Motor neuron (in vitro differentiated cells): ENCODE results near the gene SHROOM3. TPM values are rescaled to one million over a fixed set of nuclear protein-coding genes. Genes with fewer than 3 reads are reported as not detected.
A peak's percentile ranks its signal among the peaks of the same experiment; 100 is the strongest.

Source experiments
- ATAC-seq, 8 experiments: fragments of 200-7000 bp; cut with Tn5 transposase; replicated peaks in 6 of 8; 2 replicates each; pipeline ENCODE4 v1.8.0; 2021; ENCODE audit warnings: mild to moderate bottlenecking in 8 of 8, moderate library complexity in 8 of 8
- H3K27ac ChIP-seq, 2 donors: fragments of 250-450 bp; sonication (Bioruptor Pico); 2 replicates each; pipeline ENCODE4 v1.9.0; 2021; ENCODE audit warnings: antibody characterized with exemption in 2 of 2, mild to moderate bottlenecking in 2 of 2, moderate library complexity in 1 of 2
- H3K4me1 ChIP-seq, 2 donors: fragments of 250-450 bp; sonication (Bioruptor Pico); replicated peaks in 1 of 2; 2 replicates each; pipeline ENCODE4 v1.6.1; 2021; ENCODE audit warnings: antibody characterized with exemption in 2 of 2, mild to moderate bottlenecking in 2 of 2, moderate library complexity in 1 of 2
- H3K4me3 ChIP-seq, 5 donors: fragments of 250-450 bp; sonication (Bioruptor Pico); 2 replicates each; pipeline ENCODE4 v1.9.0; 2021; ENCODE audit warnings: antibody characterized with exemption in 5 of 5, mild to moderate bottlenecking in 5 of 5, moderate library complexity in 4 of 5
- WGBS, 10 experiments: fragments of 450-650 bp; shearing (Covaris generic); methylation state at CpG; one replicate each; pipeline ENCODE4 v1.0.0; 2022; 5-methylcytosine and 5-hydroxymethylcytosine counted together
- in situ Hi-C, 9 experiments: fragments of 400-800 bp; cut with MboI; loops; one replicate each; pipeline ENCODE4 v1.15.0; 2021; ENCODE audit warnings: low sequenced_read_pairs in 9 of 9, low pct_unique_long_range_greater_than_20kb in 2 of 9; ENCODE audit not compliant: unreplicated experiment in 9 of 9
- total RNA-seq, 8 experiments: library from RNA; unstranded; fragments of 300-600 nt; gene quantifications; 2 replicates each; pipeline versions ENCODE4 v1.2.3 to v1.2.4, GENCODE V29; 2022

Gene SHROOM3
- total RNA-seq, 8 experiments from 2014 or later, result 0.49 to 51.0 (median 7.9) TPM

GRCh38 chr4:76747563-76747962, 312.5 kb downstream of the SHROOM3 start:
- ATAC-seq, result no peak
- in situ Hi-C loops, result loop anchor here in 2 of 9 experiments (5.0 to 25.0 kb wide), 2 partner anchors 235 to 240 kb away; no protein-coding TSS in a partner anchor
- Histone ChIP-seq H3K27ac (no peak overlapping the region), H3K4me3 (no peak overlapping the region), H3K4me1 (peaks cover 5 to 7% of the 10 kb centered on the region in 2 donors)
- WGBS, 10 experiments, result 40 to 100% (median 91%) methylated on average over 1 to 2 of the region's 2 CpGs; no CpG with 5 or more reads in 2 of the 10 experiments

- ATAC-seq, result peak in 5 of 8 experiments; percentile 20 to 52 (median 40)
- WGBS, 10 experiments, result 39 to 80% (median 50%) methylated on average over 2 to 6 of the region's 6 CpGs
- Histone ChIP-seq H3K4me3 (no peak overlapping the region), H3K4me1 (peaks cover 0 to under 1% of the 10 kb centered on the region in 2 donors), H3K27ac (no peak overlapping the region)
- in situ Hi-C loops, result loop anchor here in 2 of 9 experiments (5.0 to 25.0 kb wide), 2 partner anchors 236 to 241 kb away; no protein-coding TSS in a partner anchor
These were observed 313.6 kb downstream of the SHROOM3 start for GRCh38 chr4:76748649-76749048.

DNA sequence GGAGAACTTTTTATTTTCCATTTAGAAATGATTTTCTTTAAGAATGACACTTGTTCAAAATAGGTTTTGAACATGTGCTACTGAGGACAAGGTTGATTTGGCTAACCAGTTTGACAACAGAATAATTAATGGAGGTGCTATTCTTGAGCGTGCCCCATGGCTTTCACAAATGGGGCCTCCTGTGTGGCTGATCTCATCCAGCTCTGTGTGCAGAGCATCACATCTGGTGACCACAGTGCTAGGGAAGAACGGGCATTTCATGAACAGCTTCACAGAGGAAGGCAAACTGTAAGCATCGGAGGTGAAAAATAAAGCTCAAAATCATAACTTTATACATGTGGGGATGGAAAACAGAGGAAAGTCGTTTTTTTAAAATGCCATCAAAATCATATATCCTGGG, 314.3 kb downstream of the SHROOM3 start:
- no peaks in the 10 kb centered on the region for H3K4me1 ChIP-seq
- in situ Hi-C loops, result loop anchor here in 2 of 9 experiments (5.0 to 25.0 kb wide), 2 partner anchors 237 to 242 kb away; no protein-coding TSS in a partner anchor
- no peak overlapping the region for H3K4me3 ChIP-seq
- WGBS, 10 experiments, result 0 to 100% (median 79%) methylated on average over 1 to 4 of the region's 4 CpGs
- ATAC-seq, result peak in 5 of 8 experiments; percentile 35 to 73 (median 42)
- H3K27ac ChIP-seq, result no peak overlapping the region

- H3K27ac ChIP-seq, result no peak overlapping the region
- in situ Hi-C loops, result loop anchor here in 3 of 9 experiments (10.0 to 25.0 kb wide), 2 partner anchors 238 to 316 kb away; partner anchors contain the start of gene SHROOM3 (in 1 of the 3)
- WGBS, 10 experiments, result 0 to 100% (median 84%) methylated on average over 1 to 3 of the region's 3 CpGs
- ATAC-seq, result peak in 3 of 8 experiments; percentile 23 to 43 (median 41)
- no peaks in the 10 kb centered on the region for H3K4me1 ChIP-seq
- H3K4me3 ChIP-seq, result no peak overlapping the region
These were observed 315.7 kb downstream of the SHROOM3 start for GRCh38 chr4:76750716-76751115.

DNA sequence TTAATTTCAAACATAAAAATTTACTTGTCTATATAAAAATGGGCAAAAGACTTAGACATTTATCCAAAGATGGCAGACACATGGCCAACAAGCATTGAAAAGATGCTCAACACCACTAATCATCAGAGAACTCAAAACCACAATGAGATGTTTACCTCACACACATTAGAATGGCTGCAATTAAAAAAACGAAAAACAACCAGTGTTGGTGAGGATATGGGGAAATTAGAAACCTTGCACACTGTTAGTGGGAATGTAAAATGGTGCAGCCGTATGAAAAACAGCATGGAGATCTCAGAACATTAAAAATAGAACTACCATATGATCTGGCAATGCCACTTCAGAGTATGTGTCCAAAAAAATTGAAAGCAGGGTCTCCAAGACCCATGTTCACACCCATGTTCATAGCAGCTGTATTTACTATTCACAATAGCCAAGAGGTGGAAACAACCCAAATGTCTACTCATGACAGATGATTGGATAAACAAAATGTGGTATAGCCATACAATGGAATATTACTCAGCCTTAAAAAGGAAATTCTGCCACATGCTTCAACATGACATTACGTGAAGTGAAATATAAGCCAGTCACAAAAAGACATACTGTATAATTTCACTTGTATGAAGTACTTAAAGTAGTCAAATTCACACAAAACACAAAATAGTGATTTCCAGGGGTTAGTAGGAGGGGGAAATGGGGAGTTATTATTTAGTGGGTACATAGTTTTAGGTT, 316.7 kb downstream of the SHROOM3 start:
- H3K27ac ChIP-seq, result no peak overlapping the region
- no peaks in the 10 kb centered on the region for H3K4me1 ChIP-seq
- in situ Hi-C loops, result loop anchor here in 3 of 9 experiments (10.0 to 25.0 kb wide), 2 partner anchors 239 to 317 kb away; partner anchors contain the start of gene SHROOM3 (in 1 of the 3)
- no peak overlapping the region for H3K4me3 ChIP-seq
- no peak for ATAC-seq
- WGBS, 10 experiments, result 54 to 100% (median 94%) methylated on average over 1 to 3 of the region's 3 CpGs

GRCh38 chr4:76752861-76753501, 318.0 kb downstream of the SHROOM3 start:
- H3K4me3 ChIP-seq, result no peak overlapping the region

GRCh38 chr4:76753814-76754213, 318.8 kb downstream of the SHROOM3 start:
- Histone ChIP-seq H3K4me3 (no peak overlapping the region), H3K27ac (no peak overlapping the region), H3K4me1 (no peaks in the 10 kb centered on the region)
- peak in 2 of 8 experiments; percentile 4 to 11 for ATAC-seq
- WGBS, 10 experiments, result 0 to 87% (median 73%) methylated on average over 1 to 3 of the region's 3 CpGs; no CpG with 5 or more reads in 2 of the 10 experiments
- in situ Hi-C loops, result loop anchor here in 3 of 9 experiments (10.0 to 25.0 kb wide), 2 partner anchors 242 to 319 kb away; partner anchors contain the start of gene SHROOM3 (in 1 of the 3)

More at GRCh38 chr4:76752861-76753501, 318.0 kb downstream of the SHROOM3 start:
- Histone ChIP-seq H3K27ac (no peak overlapping the region), H3K4me1 (no peaks in the 10 kb centered on the region)
- WGBS, 10 experiments, result 0 to 100% (median 85%) methylated on average over 1 to 2 of the region's 3 CpGs; no CpG with 5 or more reads in 2 of the 10 experiments
- in situ Hi-C loops, result loop anchor here in 3 of 9 experiments (10.0 to 25.0 kb wide), 2 partner anchors 241 to 318 kb away; partner anchors contain the start of gene SHROOM3 (in 1 of the 3)
- ATAC-seq, result peak; percentile 42 to 89 (median 80)

- no peak overlapping the region for H3K27ac ChIP-seq
These were observed 319.4 kb downstream of the SHROOM3 start for GRCh38 chr4:76754439-76754838.

GRCh38 chr4:76755756-76756155, 320.7 kb downstream of the SHROOM3 start:
- in situ Hi-C loops, result loop anchor here in 3 of 9 experiments (10.0 to 25.0 kb wide), 2 partner anchors 243 to 321 kb away; partner anchors contain the start of gene SHROOM3 (in 1 of the 3)
- Histone ChIP-seq H3K27ac (no peak overlapping the region), H3K4me3 (no peak overlapping the region), H3K4me1 (no peaks in the 10 kb centered on the region)
- no peak for ATAC-seq

More at GRCh38 chr4:76754439-76754838, 319.4 kb downstream of the SHROOM3 start:
- in situ Hi-C loops, result loop anchor here in 3 of 9 experiments (10.0 to 25.0 kb wide), 2 partner anchors 242 to 320 kb away; partner anchors contain the start of gene SHROOM3 (in 1 of the 3)
- ATAC-seq, result no peak
- 0 to 100% (median 100%) methylated on average over 1 to 2 of the region's 10 CpGs; no CpG with 5 or more reads in 7 of the 10 experiments for WGBS, 10 experiments
- Histone ChIP-seq H3K4me3 (no peak overlapping the region), H3K4me1 (no peaks in the 10 kb centered on the region)

- Histone ChIP-seq H3K4me1 (no peaks in the 10 kb centered on the region), H3K4me3 (no peak overlapping the region), H3K27ac (no peak overlapping the region)
- no peak for ATAC-seq
- WGBS, 10 experiments, result 100% methylated on average over 1 to 2 of the region's 2 CpGs; no CpG with 5 or more reads in 8 of the 10 experiments
- in situ Hi-C loops, result loop anchor here in 3 of 9 experiments (10.0 to 25.0 kb wide), 2 partner anchors 244 to 322 kb away; partner anchors contain the start of gene SHROOM3 (in 1 of the 3)
These were observed 321.4 kb downstream of the SHROOM3 start for GRCh38 chr4:76756416-76756815.

GRCh38 chr4:76757418-76757939, 322.4 kb downstream of the SHROOM3 start:
- ATAC-seq, result no peak
- no peak overlapping the region for H3K27ac ChIP-seq
- 51 to 93% (median 83%) methylated on average over 2 to 6 of the region's 9 CpGs; no CpG with 5 or more reads in 5 of the 10 experiments for WGBS, 10 experiments
- no peak overlapping the region for H3K4me3 ChIP-seq
- in situ Hi-C loops, result loop anchor here in 3 of 9 experiments (10.0 to 25.0 kb wide), 2 partner anchors 245 to 323 kb away; partner anchors contain the start of gene SHROOM3 (in 1 of the 3)
- H3K4me1 ChIP-seq, result no peaks in the 10 kb centered on the region

GRCh38 chr4:76758290-76758882, 323.4 kb downstream of the SHROOM3 start:
- Histone ChIP-seq H3K27ac (no peak overlapping the region), H3K4me1 (no peaks in the 10 kb centered on the region), H3K4me3 (no peak overlapping the region)
- peak; percentile 50 to 86 (median 64) for ATAC-seq
- in situ Hi-C loops, result loop anchor here in 3 of 9 experiments (10.0 to 25.0 kb wide), 2 partner anchors 246 to 324 kb away; partner anchors contain the start of gene SHROOM3 (in 1 of the 3)
- WGBS, 10 experiments, result 0 to 80% (median 44%) methylated on average over 1 to 4 of the region's 4 CpGs
